WTC11 (cell line): ENCODE results near the gene LDLRAD4.

ENCODE experiments used
- AFF4 ChIP-seq: sonication (generic); formaldehyde crosslinking; IDR thresholded peaks from 2 replicates; pipeline ENCODE4 v1.8.1; 2023; ENCODE audit warnings: mild to moderate bottlenecking, missing genetic modification reagents, borderline replicate concordance
- CTCF ChIP-seq: fragments of 200-600 bp; IDR thresholded peaks from 2 replicates; pipeline ENCODE4 v1.8.0; 2022; ENCODE audit warnings: antibody characterized with exemption
- ETV6 ChIP-seq: sonication (generic); formaldehyde crosslinking; IDR thresholded peaks from 2 replicates; pipeline ENCODE4 v1.8.1; 2022; ENCODE audit warnings: mild to moderate bottlenecking, missing genetic modification reagents
- FOXK1 ChIP-seq: sonication (generic); formaldehyde crosslinking; IDR thresholded peaks from 2 replicates; pipeline ENCODE4 v1.8.0; 2022; ENCODE audit warnings: mild to moderate bottlenecking, moderate library complexity, missing genetic modification reagents
- GRHL2 ChIP-seq: fragments of 250-450 bp; sonication (Bioruptor Pico); IDR thresholded peaks from 2 replicates; pipeline ENCODE4 v1.8.0; 2022; ENCODE audit warnings: mild to moderate bottlenecking, moderate library complexity; ENCODE audit not compliant: insufficient replicate concordance, severe bottlenecking
- NR2C2 ChIP-seq: sonication (generic); formaldehyde crosslinking; IDR thresholded peaks from 2 replicates; pipeline ENCODE4 v1.8.0; 2022; ENCODE audit warnings: mild to moderate bottlenecking, missing genetic modification reagents
- SP1 ChIP-seq: sonication (generic); formaldehyde crosslinking; conservative IDR thresholded peaks from 2 replicates; pipeline ENCODE4 v1.8.1; 2022; ENCODE audit warnings: missing genetic modification reagents
- TEAD4 ChIP-seq: sonication (generic); formaldehyde crosslinking; IDR thresholded peaks from 2 replicates; pipeline ENCODE4 v1.8.0; 2022; ENCODE audit warnings: mild to moderate bottlenecking, missing genetic modification reagents
- USF2 ChIP-seq: sonication (generic); formaldehyde crosslinking; IDR thresholded peaks from 2 replicates; pipeline ENCODE4 v1.8.1; 2023; ENCODE audit warnings: mild to moderate bottlenecking, missing genetic modification reagents, moderate library complexity

DNA sequence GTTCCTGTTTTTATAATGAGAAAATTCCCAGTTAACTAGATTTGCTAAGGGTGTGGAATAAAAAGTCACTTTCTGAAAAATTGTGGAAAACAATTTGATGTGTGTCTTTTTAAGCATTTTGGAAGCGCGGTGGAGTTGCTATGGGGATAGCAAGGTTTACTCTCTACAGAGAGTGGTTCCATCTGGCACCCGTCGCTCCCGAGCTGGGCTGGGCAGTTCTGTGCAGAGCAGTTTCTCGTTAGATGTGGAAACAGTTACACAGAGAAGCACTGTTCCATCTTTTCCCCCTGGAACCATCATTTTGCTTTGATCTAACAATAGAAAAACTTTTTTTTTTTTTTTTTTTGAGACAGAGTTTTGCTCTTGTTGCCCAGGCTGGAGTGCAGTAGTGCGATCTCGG, 17.4 kb downstream of the LDLRAD4 start:
- no peak for TF ChIP-seq CTCF
- no peak for TF ChIP-seq FOXK1
- TF ChIP-seq TEAD4 (CRISPR knock-in tag), result no peak
- TF ChIP-seq NR2C2, result no peak
- no peak for TF ChIP-seq SP1 (CRISPR knock-in tag)
- no peak for TF ChIP-seq AFF4 (CRISPR knock-in tag)
- no peak for TF ChIP-seq ETV6 (CRISPR knock-in tag)
- TF ChIP-seq GRHL2 (CRISPR knock-in tag), result no peak
- no peak for TF ChIP-seq USF2 (CRISPR knock-in tag)
